IPS DF 6.9 (cell line): ENCODE results near the gene EXOC7.

Experiments used
- DNase-seq: peaks from one replicate; pipeline ENCODE4 v3.0.0-alpha.2; 2013; ENCODE audit warnings: low read depth, low spot score
- H3K27ac ChIP-seq: one replicate; pipeline ENCODE4 v1.5.1; 2013; ENCODE audit warnings: low read length, control low read depth
- H3K27me3 ChIP-seq: 2 replicates; pipeline ENCODE4 v1.6.1; 2013; ENCODE audit warnings: mild to moderate bottlenecking, low read length; ENCODE audit not compliant: control insufficient read depth, insufficient read depth
- H3K36me3 ChIP-seq: 2 replicates; pipeline ENCODE4 v1.6.1; 2013; ENCODE audit warnings: low read length; ENCODE audit not compliant: control insufficient read depth, insufficient read depth
- H3K4me1 ChIP-seq: 2 replicates; pipeline ENCODE4 v1.6.1; 2013; ENCODE audit warnings: low read length; ENCODE audit not compliant: control insufficient read depth, insufficient read depth
- H3K4me3 ChIP-seq: 2 replicates; pipeline ENCODE4 v1.5.1; 2013; ENCODE audit warnings: mild to moderate bottlenecking, low read length
- H3K9me3 ChIP-seq: 2 replicates; pipeline ENCODE4 v1.6.1; 2013; ENCODE audit warnings: low read length, inconsistent platforms; ENCODE audit not compliant: control insufficient read depth, insufficient read depth
- WGBS: extraction: QIAGEN DNeasy Blood & Tissue Kit; methylation state at CpG from one replicate; pipeline ENCODE4 v1.1.7; 2013; ENCODE audit warnings: mixed read lengths, missing lambda C conversion rate; ENCODE audit not compliant: insufficient read length, insufficient coverage; 5-methylcytosine and 5-hydroxymethylcytosine counted together

Gene EXOC7

DNA sequence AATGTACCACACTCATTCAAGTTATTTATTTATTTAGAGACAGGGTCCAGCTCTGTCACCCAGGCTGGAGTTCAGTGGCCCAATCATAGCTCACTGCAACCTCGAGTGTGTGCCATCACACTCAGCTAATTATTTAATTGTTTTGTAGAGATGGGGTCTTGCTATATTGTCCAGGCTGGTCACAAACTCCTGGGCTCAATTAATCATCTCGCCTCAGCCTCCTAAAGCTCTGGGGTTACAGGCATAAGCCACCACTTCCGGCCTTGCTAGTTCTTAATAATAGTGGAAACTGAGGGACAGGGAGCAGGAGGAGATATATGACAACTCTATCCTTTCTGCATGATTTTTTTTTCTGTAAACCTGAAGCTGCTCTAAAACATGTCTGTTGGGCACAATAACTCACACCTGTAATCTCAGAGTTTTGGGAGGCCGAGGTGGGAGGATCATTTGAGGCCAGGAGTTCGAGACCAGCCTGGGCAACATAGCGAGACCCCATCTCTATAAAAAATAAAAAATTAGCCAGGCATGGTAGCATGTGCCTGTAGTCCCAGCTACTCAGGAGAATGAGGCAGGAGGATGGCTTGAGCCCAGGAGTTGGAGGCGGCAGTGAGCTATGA lies 11.7 kb upstream of the EXOC7 start:
- Histone ChIP-seq H3K27ac (no peak overlapping the region), H3K9me3 (no peaks in the 10 kb centered on the region)
- no CpG with 5 or more reads among the region's 7 CpGs for WGBS

DNA sequence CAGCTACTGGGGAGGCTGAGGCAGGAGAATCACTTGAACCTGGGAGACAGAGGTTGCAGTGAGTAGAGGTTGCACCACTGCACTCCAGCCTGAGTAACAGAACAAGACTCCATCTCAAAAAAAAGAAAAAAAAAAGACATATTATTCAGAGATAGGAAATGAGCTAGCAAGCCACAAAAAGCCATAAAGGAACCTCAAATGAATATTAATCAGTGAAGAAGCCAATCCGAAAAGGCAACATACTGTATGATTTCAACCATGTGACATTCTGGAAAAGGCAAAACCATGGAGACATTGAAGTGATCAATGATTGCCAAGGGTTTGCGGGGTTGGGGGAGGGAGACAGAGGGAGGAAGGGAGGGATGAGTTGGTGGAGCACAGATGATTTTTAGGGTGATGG lies 8.4 kb upstream of the EXOC7 start:
- Histone ChIP-seq H3K27ac (no peak overlapping the region), H3K27me3 (no peaks in the 10 kb centered on the region), H3K9me3 (no peaks in the 10 kb centered on the region), H3K4me1 (no peaks in the 10 kb centered on the region), H3K4me3 (no peak overlapping the region), H3K36me3 (no peaks in the 10 kb centered on the region)
- DNase-seq: no peak
- no CpG with 5 or more reads among the region's 2 CpGs for WGBS

More for the DNA sequence above, 11.7 kb upstream of the EXOC7 start:
- Histone ChIP-seq H3K4me1 (peaks cover 1% of the 10 kb centered on the region; the same call in 1 of the 2 replicates), H3K36me3 (no peaks in the 10 kb centered on the region), H3K27me3 (no peaks in the 10 kb centered on the region), H3K4me3 (no peak overlapping the region)
- no peak for DNase-seq

DNA sequence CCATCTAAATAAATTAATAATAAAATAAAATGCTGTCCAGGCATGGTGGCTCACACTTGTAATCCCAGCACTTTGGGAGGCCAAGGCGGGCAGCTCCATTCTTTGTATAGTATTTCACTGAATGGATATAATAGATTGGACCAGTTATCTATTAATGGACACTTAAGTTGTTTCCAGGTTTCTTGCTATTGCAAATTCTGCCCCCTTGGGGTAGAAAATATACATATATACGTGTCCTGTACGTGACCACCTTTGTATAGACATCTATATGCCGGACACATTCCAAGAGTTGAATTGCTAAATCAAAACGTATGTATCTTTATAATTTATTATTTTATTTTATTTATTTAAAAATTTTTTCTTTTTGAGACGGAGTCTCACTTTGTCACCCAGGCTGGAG lies 3.9 kb upstream of the EXOC7 start:
- Histone ChIP-seq H3K27me3 (no peaks in the 10 kb centered on the region), H3K4me3 (no peak overlapping the region), H3K27ac (no peak overlapping the region), H3K4me1 (peaks cover 1% of the 10 kb centered on the region; the same call in 1 of the 2 replicates), H3K36me3 (no peaks in the 10 kb centered on the region), H3K9me3 (no peaks in the 10 kb centered on the region)
- DNase-seq: no peak
- WGBS: no CpG with 5 or more reads among the region's 6 CpGs

DNA sequence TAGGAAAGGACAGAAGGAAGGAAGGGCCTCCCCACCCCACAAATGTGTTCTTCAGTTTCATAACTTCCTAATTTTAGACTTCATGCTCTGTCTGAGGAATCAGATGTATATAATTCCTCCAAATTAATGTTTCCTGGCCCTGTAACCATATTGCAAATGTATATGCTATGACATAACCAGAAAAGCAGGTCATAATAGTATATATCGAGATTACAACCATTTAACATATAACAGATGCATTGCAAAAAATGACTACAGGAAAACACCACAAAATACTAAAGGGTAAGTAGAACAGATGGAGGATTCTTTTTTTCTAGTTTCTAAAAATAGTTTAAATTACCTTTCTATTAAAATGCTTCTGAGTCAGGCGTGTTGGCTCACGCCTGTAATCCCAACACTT lies 3.1 kb upstream of the EXOC7 start:
- no peak for DNase-seq

DNA sequence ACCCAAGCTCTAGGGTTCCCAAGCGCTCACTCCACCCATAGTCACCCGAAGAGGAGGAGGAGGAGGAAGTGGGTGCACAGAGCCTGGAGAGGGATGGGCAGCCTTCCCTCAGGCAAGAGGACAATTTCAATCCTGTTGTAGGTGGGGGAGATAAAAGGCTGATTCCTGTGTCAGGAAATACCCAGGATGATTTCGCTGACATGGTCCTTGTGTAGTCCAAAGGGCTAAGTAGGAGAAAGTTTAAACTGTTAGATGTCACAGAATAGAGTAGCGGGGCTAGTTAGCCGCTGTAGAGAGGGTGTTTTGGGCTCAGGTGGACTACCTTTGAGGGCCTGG lies 1.3 kb upstream of the EXOC7 start:
- Histone ChIP-seq H3K27ac (no peak overlapping the region), H3K4me3 (no peak overlapping the region), H3K27me3 (no peaks in the 10 kb centered on the region), H3K9me3 (no peaks in the 10 kb centered on the region), H3K36me3 (peaks cover 6% of the 10 kb centered on the region; the same call in 1 of the 2 replicates), H3K4me1 (peaks cover 1% of the 10 kb centered on the region; the same call in 1 of the 2 replicates)
- DNase-seq: no peak
- no CpG with 5 or more reads among the region's 5 CpGs for WGBS

More for the DNA sequence above, 3.1 kb upstream of the EXOC7 start:
- Histone ChIP-seq H3K9me3 (no peaks in the 10 kb centered on the region), H3K4me1 (peaks cover 1% of the 10 kb centered on the region; the same call in 1 of the 2 replicates), H3K27me3 (no peaks in the 10 kb centered on the region), H3K36me3 (0 out of 2 replicates have a peak, but pooled peaks cover under 1% of the 10 kb centered on the region), H3K27ac (no peak overlapping the region), H3K4me3 (no peak overlapping the region)
- no CpG with 5 or more reads among the region's 3 CpGs for whole genome bisulfite sequencing

DNA sequence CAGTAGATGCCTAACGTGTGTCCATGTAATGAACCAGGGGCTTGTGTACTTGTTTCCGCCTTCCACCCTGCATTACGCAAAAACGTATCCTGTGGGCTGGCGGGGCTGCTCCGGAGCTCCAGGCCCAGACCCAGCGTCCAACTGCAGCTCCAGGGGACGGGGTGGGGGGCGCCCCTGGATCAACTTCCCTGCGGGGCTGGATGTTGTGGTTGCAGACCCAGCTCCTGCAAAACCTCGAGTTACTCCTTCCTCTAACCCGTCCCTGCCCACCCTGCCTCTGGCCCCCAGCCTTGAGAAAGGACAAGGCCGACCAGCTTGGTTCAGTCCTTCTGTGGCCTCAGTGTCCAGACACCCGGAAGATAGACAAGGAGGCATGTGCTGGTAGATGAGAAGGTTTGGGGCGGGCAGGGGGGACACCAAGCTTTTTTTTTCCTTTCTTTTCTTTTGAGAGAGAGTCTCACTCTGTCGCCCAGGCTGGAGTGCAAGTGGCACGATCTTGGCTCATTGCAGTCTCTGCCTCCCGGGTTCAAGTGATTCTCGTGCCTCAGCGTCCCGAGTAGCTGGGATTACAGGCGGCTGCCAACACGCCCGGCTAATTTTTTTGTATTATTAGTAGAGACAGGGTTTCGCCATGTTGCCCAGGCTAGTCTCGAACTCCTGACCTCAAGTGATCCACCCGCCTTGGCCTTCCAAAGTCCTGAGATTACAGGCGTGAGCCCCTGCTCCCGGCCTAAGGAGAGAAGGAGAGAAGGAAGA lies 731 bp upstream of the EXOC7 start:
- H3K27ac ChIP-seq: no peak overlapping the region
- H3K27me3 ChIP-seq: no peaks in the 10 kb centered on the region
- no peak overlapping the region; the same call in 1 of the 2 replicates for H3K4me3 ChIP-seq
- peaks cover 6% of the 10 kb centered on the region; the same call in 1 of the 2 replicates for H3K36me3 ChIP-seq
- no peak for DNase-seq
- WGBS: no CpG with 5 or more reads among the region's 29 CpGs
- H3K9me3 ChIP-seq: no peaks in the 10 kb centered on the region
- H3K4me1 ChIP-seq: peaks cover 1% of the 10 kb centered on the region; the same call in 1 of the 2 replicates

DNA sequence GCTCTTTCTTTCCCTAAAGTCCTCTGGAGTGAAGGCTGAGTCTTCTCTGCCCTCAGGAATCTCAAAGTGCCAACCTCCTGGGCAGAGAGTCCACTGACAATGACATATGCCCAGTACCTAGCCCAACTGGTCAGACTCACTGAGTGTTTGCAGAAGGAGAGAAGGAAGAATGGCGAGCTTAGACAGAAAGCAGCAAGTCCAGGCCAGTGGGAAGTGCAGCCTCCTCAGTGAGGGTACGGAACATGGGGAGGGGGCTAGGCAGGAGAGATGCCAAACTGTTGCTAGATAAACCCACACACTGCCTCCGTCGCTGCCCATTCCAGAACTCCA lies 678 bp downstream of the EXOC7 start:
- H3K27ac ChIP-seq: no peak overlapping the region
- no CpG with 5 or more reads among the region's 4 CpGs for WGBS
- H3K4me3 ChIP-seq: peak overlapping the region; percentile 86; the same call in 1 of the 2 replicates
- no peaks in the 10 kb centered on the region for H3K9me3 ChIP-seq
- no peaks in the 10 kb centered on the region for H3K27me3 ChIP-seq
- peaks cover 6% of the 10 kb centered on the region; the same call in 1 of the 2 replicates for H3K36me3 ChIP-seq
- H3K4me1 ChIP-seq: peaks cover 1% of the 10 kb centered on the region; the same call in 1 of the 2 replicates
- no peak for DNase-seq

DNA sequence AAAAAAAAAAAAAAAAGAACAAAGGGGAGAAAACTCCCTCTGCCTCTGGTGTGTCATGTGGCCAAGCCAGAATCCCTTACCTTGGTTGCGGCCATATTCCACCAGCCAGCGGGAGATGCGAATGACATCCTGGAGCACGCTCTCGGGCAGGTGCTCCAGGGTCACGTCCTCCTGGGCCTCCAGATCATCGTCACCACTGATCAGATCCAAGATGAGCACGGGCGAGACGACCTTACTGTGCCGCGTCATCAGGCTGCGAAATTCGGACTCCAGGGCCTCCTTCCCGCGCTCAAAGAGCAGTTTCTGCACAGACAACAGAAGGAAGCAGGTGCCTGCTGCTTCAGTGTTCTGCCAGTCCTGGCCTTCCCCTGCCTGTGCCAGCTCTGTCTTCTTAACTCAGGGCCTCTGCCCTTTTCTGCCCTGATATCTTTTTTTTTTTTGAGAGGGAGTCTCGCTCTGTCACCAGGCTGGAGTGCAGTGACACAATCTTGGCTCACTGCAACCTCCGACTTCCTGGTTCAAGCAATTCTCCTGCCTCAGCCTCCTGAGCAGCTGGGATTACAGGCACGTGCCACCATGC lies 5.8 kb downstream of the EXOC7 start:
- WGBS: no CpG with 5 or more reads among the region's 19 CpGs
- H3K9me3 ChIP-seq: no peaks in the 10 kb centered on the region

DNA sequence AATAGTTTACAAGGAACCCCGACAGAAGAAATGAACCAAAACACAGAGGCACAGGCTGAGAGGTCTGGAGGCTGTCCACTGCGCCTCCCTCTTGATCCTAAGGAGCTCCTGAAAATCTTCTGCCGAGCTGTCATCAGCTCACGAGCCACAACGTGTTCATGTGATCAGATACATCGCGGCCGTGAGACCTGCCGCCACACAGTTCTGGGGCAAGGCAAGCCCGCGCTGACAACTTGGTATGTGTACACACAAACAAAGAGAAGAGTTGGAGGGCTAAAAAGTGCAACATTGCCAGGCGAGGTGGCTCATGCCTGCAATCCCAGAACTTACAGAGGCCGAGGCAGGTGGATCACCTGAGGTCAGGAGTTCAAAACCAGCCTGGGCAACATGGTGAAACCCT lies 7.6 kb downstream of the EXOC7 start:
- no peaks in the 10 kb centered on the region for H3K9me3 ChIP-seq
- H3K27me3 ChIP-seq: no peaks in the 10 kb centered on the region
- no peak for DNase-seq
- H3K4me3 ChIP-seq: no peak overlapping the region
- no peaks in the 10 kb centered on the region for H3K4me1 ChIP-seq
- WGBS: no CpG with 5 or more reads among the region's 13 CpGs
- peaks cover 20% of the 10 kb centered on the region for H3K36me3 ChIP-seq
- no peak overlapping the region for H3K27ac ChIP-seq

More for the DNA sequence above, 5.8 kb downstream of the EXOC7 start:
- peaks cover 27% of the 10 kb centered on the region for H3K36me3 ChIP-seq
- no peak for DNase-seq
- H3K27me3 ChIP-seq: no peaks in the 10 kb centered on the region
- H3K27ac ChIP-seq: no peak overlapping the region
- H3K4me1 ChIP-seq: no peaks in the 10 kb centered on the region; the same call in 1 of the 2 replicates
- no peak overlapping the region for H3K4me3 ChIP-seq

DNA sequence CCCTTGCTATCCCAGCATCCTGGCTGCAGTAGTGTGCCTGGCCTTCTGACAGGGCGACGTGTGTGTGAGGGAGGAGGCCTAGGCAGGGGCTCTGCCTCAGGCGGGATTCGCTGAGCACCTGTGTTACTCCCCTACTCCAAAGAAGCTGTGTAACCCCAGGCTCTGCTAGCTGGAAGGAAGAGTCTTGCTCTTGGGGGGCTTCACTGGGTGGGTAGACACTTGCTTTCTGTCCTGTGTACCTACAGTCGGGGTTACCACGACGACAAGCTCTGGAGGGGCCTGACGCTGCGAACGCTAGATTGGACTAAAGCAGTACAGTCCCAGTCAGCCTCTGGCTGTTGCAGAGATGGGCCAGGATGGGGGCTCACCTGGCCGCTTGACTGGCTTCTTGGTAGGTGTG lies 9.5 kb downstream of the EXOC7 start:
- Histone ChIP-seq H3K27ac (no peak overlapping the region), H3K36me3 (peaks cover 24% of the 10 kb centered on the region), H3K27me3 (no peaks in the 10 kb centered on the region), H3K4me3 (no peak overlapping the region), H3K9me3 (no peaks in the 10 kb centered on the region), H3K4me1 (no peaks in the 10 kb centered on the region)
- no peak for DNase-seq
- no CpG with 5 or more reads among the region's 11 CpGs for WGBS
